Kidney epithelial cell (primary cell): ENCODE measurements around the gene PACSIN2. TPM values are rescaled to one million over a fixed set of nuclear protein-coding genes. Genes with fewer than 3 reads are reported as not detected.
"Not testable (repeated sequence)": the region's sequence is repeated elsewhere in the genome, so short reads cannot be mapped to it uniquely, and the experiment has no call there.

Source experiments
- DNase-seq: peaks from one replicate; pipeline ENCODE4 v3.0.0-alpha.2; 2010; ENCODE audit warnings: low read depth
- H3K27me3 ChIP-seq: 2 replicates; pipeline ENCODE4 v1.6.0; 2011; ENCODE audit warnings: low read length; ENCODE audit not compliant: control insufficient read depth, insufficient read depth
- H3K36me3 ChIP-seq: 2 replicates; pipeline ENCODE4 v1.5.1; 2011; ENCODE audit warnings: low read length; ENCODE audit not compliant: control insufficient read depth, insufficient read depth
- H3K4me3 ChIP-seq: 2 replicates; pipeline ENCODE4 v1.5.1; 2011; ENCODE audit warnings: low read depth, mild to moderate bottlenecking, control low read depth, low read length
- CTCF ChIP-seq: IDR thresholded peaks from 2 replicates; pipeline ENCODE4 v1.5.1; 2011; ENCODE audit warnings: mild to moderate bottlenecking, moderate library complexity, low read length, control low read depth, inconsistent platforms; ENCODE audit not compliant: insufficient read depth, poor library complexity, severe bottlenecking
- total RNA-seq: library from RNA; depleted of rRNA; stranded (reverse); fragments of >200 nt; gene quantifications from 2 replicates; pipeline ENCODE4 v1.2.3, GENCODE V29; 2015

PACSIN2 gene
- total RNA-seq, 1 donor from 2014 or later, result 62.9 TPM

GRCh38 chr22:42977569-42977968 lies 37.4 kb downstream of the PACSIN2 start:
- TF ChIP-seq CTCF, result no peak
- Histone ChIP-seq H3K36me3 (no peaks in the 10 kb centered on the region), H3K27me3 (no peaks in the 10 kb centered on the region), H3K4me3 (no peak overlapping the region)
- DNase-seq, result no peak

GRCh38 chr22:42976217-42976933 lies 38.6 kb downstream of the PACSIN2 start:
- H3K27me3 ChIP-seq, result no peaks in the 10 kb centered on the region
- DNase-seq, result no peak
- no peak for TF ChIP-seq CTCF
- no peaks in the 10 kb centered on the region for H3K36me3 ChIP-seq
- H3K4me3 ChIP-seq, result no peak overlapping the region

GRCh38 chr22:42974223-42974622 lies 40.7 kb downstream of the PACSIN2 start:
- no peak for DNase-seq
- Histone ChIP-seq H3K36me3 (peaks cover 1% of the 10 kb centered on the region), H3K27me3 (no peaks in the 10 kb centered on the region), H3K4me3 (no peak overlapping the region)
- no peak for TF ChIP-seq CTCF

GRCh38 chr22:42973536-42973881 lies 41.4 kb downstream of the PACSIN2 start:
- peaks cover 1% of the 10 kb centered on the region for H3K36me3 ChIP-seq
- DNase-seq, result no peak
- no peak for TF ChIP-seq CTCF
- no peaks in the 10 kb centered on the region for H3K27me3 ChIP-seq
- no peak overlapping the region for H3K4me3 ChIP-seq

- no peaks in the 10 kb centered on the region for H3K27me3 ChIP-seq
- no peak for DNase-seq
- TF ChIP-seq CTCF, result no peak
- no peak overlapping the region for H3K4me3 ChIP-seq
- peaks cover 1% of the 10 kb centered on the region for H3K36me3 ChIP-seq
These were observed 42.1 kb downstream of the PACSIN2 start for GRCh38 chr22:42972649-42973535.

GRCh38 chr22:42971473-42971860 lies 43.5 kb downstream of the PACSIN2 start:
- DNase-seq, H3K27me3 ChIP-seq, H3K4me3 ChIP-seq, H3K36me3 ChIP-seq: not testable (repeated sequence)
